AG08396 (cell line): ENCODE measurements around the gene LYPD6.

ENCODE experiments used
- DNase-seq: peaks from one replicate; pipeline ENCODE4 v3.0.0; 2012; ENCODE audit warnings: low spot score, mixed read lengths

LYPD6 gene

DNA sequence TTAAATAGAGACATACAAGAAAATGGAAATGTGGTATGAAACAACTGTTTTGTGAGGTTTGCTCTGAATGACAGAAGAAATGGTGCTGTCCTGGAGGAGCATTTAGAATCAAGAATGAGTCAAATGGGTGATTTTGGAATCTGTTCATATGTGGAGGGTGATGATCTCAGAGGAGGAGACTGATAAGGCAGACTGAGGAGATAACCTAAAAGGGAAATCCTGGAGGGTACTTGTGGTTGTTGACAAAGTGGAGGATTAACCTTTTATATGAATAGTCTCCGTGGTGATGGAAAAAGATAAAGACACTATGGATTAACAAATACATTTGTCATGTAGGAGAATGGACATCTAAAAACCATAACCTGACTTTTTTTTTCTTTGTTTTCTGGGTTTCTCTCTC is 183.1 kb downstream of the LYPD6 start:
- no peak for DNase-seq
